Inflammatory macrophage treated with lipopolysaccharide for 4 hours (primary cell): Measurements from ENCODE around the gene PEX19.
"Not testable (repeated sequence)": the region's sequence is repeated elsewhere in the genome, so short reads cannot be mapped to it uniquely, and the experiment has no call there.

ENCODE experiments used
- DNase-seq: peaks from one replicate; pipeline ENCODE4 v3.0.0-alpha.2; 2020

PEX19 gene, protein sequence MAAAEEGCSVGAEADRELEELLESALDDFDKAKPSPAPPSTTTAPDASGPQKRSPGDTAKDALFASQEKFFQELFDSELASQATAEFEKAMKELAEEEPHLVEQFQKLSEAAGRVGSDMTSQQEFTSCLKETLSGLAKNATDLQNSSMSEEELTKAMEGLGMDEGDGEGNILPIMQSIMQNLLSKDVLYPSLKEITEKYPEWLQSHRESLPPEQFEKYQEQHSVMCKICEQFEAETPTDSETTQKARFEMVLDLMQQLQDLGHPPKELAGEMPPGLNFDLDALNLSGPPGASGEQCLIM

DNA sequence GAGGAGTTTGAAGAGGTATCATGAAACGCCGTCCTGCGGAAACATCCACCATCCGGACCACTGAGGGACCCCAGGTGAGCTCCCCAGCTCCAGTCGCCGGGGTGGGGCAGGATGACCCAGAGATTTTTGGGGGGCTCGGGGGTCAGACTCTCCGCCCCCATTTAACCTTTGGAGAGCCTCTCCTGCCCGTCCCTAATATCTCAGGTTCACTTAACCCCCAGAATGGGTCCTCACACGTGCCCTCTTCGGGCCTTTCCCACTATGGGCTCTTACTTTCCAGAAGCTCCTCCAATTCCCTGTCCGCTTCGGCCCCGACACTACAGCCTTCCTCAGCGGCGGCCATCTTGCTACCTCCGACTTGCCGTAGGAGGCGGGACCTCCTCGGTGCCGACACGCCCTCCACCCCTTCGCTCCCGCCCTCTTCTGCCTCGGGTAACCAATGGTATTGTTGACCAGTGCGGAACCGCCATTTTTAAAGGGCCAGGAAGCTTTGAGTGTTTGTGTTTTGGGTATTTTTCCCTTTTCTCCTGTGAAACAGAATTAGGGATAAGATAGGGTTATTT is at the start of gene PEX19:
PEX19 (minus strand) TSS at position 352 of the 563 bp plus-strand sequence; CDS start at position 343, 9 bp downstream.
- DNase-seq = peak; percentile 93

DNA sequence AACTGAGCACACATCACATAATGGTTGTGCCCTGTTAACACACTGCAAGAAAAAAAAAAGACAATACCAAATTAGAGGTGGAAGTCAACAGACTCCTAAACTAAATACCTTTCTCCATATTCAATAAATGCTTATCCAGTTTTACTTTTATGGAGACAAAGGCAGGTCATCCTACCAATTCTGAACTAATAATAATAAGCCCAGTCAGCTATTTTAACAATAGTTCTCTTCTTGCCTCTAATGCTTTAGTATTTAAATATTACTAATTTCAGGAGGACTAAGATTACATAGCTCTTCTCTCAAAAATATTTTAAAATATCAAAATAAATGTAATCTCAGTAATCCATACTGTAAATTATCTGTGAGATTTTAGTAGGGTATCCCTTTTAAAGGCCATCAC is 47.6 kb upstream of the PEX19 start:
- no peak for DNase-seq

DNA sequence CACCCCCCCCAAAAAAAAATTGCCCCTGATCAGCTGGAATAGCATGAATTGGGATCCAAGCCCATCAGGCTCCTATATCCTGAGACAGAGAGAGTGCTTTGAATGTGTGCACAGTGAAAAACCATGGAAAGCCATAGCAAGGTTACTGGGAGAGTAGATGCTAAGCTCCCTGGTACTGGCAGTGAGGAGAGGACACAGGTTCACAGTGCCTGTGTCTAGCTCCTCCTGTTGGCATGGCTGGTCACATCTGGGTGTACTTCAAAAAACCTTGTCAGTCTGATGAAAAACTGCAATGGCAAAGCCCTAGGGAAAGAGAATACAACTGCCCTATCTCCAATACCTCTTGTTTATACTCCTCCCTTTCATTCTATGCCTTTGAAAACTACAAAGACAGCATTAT is 45.2 kb upstream of the PEX19 start:
- no peak for DNase-seq

DNA sequence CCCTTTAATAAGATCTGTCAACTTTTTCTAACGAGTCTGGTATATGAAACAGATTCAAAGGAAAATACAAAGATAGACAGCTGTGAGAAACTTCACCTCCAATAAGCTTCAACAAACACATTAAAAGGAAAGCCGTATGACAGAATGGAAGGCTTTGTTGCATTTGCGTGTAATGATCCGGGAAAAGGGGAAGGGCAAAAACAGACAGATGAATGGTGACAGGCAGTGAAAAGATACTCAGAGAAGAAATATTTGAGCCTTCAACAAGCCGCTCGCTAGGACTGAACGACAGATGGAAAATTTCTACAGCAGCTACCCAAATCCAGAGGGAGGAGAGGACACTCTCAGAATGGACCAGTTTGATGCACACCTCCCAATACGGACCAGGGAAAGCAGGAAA is 43.3 kb upstream of the PEX19 start:
- no peak for DNase-seq

DNA sequence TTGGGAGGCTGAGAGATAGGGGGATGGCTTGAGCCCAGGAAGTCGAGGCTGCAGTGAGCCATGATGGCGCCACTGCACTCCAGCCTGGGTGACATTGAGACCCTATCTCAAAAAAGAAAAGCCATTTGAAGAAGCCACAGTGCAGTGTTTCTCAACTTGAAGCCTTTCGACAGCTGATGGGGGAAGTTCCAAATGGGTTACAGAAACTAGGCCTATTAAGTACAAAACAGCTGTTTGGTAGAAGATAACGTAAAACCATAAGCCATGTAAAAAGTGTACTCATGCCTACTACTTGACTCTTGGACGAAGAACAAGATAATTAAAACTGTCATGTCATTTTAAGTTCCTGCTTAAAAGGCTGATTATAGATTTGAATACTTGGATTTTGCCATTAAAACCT is 41.5 kb upstream of the PEX19 start:
- DNase-seq = no peak

DNA sequence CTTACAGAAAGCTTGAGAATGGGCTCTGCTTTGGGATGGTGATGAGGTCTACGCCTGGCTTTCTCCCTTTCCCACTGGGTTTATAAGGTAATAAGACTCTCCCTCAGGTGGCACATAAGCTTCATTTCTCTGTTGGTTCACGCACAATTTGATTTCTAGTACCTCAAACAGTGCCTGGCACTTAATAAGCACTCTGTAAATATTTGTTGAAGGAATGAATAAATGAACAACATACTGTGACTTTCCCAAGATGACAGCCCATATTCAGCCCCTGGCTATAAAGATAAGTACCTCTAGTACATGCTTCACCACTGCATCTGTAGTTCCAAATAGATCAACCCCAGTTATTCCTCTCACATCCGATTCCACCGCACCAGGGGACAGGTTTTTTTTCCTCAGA is 40.3 kb upstream of the PEX19 start:
- no peak for DNase-seq

DNA sequence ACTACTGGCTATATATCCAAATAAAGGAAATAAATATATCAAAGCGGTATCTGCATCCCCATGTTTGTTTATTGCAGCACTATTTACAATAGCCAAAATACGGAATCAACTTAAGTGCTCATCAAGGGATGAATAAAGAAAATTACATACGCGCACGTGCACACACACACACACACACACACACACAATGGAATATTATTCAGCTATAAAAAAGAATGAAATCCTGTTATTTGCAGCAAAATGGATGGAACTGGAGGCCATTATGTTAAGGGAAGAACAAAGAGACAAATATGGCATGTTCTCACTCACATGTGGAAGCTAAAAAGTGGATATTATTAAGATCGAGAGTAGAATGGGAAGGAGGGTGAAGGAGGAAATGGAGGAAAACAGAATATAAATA is 37.9 kb upstream of the PEX19 start:
- DNase-seq = no peak

DNA sequence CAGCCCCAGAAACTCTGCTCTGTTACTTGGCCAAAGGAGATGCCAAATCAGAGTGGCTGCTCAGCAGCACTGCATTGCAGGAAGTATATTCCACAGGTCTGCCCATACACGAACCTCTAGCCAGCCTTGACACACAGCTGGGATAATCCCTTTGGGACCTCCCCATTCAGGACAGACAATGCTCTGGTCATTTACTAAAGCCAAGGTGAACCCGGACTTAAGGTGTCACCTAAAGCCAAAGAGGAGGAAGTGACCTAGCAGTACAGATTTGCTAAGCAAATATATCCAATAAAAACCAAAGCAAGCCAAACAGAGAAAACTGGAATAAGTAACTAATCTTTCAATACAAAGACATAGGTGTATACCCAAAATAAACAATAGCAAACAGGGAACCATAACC is 30.4 kb upstream of the PEX19 start:
- no peak for DNase-seq

DNA sequence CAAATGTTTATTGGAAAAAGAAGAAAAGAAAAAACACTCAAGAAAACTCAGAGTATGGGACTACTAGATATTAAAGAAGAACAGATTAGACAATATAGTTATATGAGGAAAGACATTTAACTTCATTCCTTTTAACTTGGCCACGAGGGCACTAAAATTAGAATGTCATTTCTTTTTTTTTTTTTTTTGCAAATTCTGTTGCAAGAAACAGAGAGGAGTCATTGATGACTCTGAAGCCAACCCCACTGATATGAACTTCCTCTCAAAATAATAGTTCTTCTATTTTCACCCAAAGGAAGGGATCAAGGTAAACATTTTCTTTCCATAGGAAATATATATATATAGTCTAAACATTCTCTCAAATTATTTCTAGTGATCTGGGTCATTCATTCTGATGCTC is 24.6 kb upstream of the PEX19 start:
- peak; percentile 68 for DNase-seq

DNA sequence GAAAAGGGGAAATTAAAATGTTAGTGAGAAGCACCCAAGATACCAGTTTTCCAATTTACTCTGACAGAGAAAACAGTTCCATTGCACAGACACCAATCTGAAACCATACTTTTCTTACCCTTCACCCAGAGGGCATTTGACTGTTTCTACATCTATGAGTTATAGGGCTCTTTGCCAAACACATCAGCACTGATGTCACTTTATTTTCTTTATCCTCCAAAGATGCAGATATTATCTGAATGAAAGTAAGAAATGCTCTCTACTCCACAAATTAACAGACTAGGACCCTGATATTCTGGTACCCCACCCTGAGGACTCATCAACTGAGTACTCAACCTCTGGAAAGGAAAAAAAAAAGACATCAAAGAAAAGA is 24.2 kb upstream of the PEX19 start:
- DNase-seq = peak; percentile 46

DNA sequence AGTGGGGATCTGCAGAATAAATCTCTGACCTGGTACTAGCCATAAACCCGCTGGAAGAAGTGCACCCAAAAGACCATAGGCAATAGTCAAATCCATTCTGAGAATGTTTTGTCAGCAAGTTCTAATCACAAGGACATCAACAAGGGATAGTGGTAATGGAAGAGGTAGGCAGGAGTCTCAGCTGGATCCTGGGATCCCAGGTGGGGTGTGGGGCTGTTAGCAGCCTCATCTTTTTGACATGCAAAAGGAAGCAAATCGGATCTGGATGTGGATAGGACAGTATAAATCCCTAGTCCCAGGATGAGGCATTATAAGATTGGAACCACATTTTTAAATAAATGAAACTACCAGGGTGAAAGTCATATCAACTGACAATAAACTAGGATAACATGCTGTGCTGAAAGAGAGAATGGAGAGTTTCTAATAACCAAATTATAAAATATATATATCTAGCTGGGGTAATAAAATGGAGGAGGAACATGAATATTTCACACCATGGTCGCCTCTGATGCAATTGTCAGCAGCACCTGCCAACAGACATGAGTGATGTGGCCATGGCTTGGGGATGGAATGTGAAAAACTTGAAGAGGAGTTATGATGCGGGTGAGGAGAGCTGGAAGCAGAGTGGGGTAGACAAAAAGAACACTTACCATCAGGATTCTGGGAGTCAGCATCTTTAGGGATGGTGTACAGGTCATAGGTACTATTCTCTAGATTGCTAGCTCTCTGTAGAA is 23.7 kb upstream of the PEX19 start:
- no peak for DNase-seq

DNA sequence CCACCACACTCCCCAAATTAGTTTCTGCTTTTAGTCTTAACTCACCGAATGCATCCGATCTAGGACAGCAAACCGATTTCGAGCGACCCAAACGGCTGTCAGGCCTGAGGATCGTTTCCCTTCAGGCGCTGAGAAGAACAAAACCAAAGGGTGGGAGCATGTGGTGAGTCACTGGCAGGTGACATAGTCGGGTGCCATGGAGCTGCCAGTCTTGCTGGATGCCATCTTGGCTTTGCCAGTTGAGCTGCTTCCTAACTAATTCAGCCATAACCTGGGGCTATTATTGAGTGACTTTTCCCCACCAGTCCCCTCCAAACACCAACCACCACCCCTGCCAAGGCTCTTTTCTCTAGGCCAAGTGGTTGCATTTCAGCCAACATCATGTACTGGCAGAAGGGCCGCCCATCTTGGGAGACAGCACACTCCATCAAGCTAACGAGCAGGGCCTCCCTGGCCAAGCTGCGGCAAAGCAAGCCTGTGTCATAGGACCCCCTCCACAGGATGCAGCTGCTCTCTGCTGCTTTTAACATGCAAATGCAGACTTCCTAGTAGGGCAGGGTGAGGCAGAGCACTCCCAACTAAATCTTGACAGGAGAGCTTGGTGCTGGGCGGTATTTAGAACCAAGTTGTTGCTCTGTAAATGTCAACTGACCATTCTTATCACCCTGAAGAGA is 22.3 kb upstream of the PEX19 start:
- no peak for DNase-seq

DNA sequence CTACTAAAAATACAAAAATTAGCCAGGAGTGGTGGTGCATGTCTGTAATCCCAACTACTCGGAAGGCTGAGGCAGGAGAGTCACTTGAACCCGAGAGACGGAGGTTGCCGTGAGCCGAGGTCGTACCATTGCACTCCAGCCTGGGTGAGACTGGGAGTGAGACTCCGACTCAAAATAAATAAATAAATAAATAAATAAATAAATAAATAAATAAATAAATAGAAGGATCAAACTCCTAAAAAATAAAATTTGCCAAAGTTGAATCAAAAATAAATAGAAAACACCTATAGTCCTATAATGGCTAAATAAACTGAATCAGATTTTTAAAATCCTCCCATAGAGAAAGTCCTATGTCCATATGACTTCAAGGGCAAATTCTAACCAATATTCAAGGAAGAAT is 15.2 kb upstream of the PEX19 start:
- DNase-seq = no peak

DNA sequence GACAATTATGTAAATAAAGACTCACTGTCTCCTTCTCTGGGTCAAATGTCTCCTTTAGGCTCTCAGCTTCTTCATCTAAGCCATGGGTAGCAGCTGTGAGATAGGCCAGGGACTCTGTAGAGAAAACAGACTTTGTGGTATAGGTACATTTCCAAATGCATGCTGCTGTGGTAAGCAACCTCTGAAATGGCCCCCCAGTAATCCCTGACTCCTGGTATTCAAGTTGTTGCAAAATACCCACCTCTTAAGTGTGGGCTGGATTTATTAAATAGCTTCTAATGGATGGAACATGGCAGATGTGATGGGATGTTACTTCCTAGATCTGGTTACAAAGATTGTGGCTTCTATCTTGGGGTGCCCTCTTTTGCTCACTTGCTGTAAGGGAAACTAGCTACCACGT is 11.1 kb upstream of the PEX19 start:
- no peak for DNase-seq

DNA sequence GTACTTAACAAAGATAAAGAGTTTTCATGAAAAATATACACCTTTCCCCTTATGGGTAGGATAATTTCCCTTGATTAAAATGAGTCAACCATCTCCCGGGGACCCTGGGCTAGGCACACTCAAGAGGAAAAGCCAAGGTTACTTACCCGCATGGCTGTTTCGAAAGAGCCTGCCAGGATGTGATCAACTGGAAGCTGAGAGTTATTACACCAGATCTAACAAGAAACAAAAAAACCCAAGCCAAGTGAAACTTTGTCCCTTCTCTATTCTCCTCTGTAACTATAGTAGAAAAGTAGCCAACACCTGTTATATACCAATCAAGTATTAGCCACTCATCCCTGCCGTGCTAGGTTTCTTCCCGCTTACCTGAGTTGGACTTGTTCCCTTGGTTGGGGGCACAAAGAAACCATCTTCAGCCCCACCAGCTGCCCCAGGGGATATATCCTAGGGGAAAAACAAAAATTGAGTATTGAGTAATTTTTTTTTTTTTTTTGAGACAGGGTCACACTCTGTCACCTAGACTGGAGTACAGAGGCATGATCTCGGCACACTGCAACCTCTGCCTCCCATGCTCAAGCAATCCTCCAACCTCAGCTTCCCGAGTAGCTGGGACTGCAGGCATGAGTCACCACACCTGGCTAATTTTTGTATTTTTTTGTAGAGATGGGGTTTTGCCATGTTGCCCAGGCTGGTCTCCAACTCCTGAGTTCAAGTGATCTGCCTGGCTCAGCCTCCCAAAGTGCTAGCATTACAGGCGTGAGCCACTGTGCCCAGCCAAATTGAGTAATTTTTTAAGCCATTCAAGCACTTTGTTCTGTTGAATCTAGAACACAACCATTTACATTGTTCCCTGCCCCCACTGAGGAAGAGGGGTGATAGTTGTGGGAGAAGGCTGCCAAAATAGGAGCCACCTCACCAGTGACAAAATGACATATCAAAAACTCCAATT is 8.4 kb upstream of the PEX19 start:
- peak; percentile 46 for DNase-seq

DNA sequence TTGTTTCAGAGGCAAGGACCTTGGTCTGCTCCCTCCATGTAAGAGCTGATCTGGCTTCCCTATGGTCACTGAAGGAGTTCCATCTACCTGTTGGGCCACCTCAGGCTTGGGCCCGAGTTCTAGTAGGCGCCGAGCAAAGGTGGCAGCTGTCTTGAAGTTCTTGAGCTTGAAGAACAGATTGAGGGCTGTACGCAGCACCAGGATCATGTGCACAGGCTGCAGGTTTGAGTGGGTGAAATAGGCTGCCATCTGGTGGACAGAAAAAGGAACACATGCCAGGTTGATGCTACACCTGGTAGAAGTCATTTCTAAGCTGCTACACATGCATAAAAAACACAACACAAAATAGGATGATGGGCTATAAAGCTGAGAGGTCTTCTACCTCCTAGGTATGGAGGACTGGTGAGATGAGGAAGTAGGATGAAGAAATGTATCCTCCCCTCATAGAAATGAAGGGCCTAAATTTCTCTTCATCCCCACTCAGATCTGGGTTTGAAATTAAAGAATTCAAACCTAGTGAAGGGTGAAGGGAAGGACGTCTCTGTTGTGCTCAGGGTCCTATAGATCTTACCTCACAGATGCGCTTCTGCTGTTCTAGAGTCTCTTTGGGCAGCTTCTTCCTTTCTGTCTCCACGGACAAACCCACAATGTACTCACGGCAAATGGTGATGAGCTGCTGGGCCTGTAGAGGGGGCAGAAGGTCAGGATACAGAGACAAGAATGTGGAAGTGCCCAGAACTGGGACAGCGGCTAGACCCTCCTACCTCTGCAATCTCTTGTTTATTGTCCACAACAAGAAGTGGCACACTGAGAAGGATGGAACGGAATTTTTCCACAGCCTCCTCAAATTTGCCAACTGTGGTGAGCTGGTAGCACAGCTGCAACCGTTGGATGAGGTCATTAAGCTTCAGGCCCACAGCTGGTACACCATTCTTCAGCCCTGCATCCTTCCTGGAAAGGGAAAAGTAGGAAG is 6.6 kb upstream of the PEX19 start:
- peak; percentile 44 for DNase-seq

DNA sequence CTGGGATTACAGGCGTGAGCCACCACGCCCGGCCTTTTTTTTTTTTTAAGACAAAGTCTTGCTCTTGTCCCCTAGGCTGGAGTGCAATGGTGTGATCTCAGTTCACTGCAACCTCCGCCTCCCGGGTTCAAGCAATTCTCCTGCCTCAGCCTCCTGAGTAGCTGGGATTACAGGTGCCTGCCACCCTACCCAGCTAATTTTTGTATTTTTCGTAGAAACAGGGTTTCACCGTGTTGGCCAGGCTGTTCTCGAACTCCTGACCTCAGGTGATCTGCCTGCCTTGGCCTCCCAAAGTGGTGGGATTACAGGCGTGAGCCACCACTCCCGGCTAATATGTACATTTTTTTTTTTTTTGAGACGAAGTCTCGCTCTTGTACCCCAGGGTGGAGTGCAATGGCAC is 2.8 kb upstream of the PEX19 start:
- not testable (repeated sequence) for DNase-seq

DNA sequence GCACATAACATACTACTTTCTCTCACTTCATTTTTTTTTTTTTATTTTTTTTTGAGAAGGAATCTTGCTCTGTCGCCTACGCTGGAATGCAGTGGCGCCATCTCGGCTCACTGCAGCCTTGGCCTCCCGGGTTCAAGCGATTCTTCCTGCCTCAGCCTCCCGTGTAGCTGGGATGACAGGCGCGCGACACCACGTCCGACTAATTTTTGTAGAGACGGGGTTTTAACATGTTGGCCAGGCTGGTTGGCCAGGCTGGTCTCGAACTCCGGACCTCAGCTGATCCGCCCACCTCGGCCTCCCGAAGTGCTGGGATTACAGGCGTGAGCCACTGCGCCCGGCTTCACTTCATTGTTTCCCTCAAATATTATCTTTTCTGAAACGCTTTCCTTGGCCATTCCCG is 573 bp upstream of the PEX19 start:
- no peak for DNase-seq

DNA sequence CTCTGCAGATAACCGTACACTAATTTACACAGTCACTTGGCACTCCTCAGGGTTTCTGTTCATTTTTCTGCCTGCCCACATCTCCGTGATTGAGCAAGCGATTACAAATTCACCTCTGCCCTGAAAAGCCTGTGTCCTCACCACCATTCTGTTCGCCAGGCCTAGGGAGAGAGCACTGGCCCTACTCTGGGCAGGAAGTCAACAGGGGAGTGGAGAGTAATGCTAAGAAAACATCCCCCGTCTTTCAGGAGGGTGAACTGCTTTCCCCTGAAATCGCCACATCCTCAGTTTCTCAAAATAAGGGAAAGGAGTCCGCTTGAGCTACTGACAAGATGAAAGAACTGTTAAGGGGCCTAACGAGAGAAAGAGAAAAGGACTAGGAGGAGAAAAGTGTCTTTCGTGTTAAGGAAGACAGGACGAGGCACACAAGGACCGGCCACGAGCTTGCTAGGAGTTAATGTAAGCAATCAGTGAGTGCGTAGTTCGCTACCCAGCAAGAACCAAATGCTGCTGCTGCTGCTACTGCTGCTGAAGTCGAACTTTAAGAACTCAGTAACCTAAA is 632 bp downstream of the PEX19 start:
- peak; percentile 90 for DNase-seq

DNA sequence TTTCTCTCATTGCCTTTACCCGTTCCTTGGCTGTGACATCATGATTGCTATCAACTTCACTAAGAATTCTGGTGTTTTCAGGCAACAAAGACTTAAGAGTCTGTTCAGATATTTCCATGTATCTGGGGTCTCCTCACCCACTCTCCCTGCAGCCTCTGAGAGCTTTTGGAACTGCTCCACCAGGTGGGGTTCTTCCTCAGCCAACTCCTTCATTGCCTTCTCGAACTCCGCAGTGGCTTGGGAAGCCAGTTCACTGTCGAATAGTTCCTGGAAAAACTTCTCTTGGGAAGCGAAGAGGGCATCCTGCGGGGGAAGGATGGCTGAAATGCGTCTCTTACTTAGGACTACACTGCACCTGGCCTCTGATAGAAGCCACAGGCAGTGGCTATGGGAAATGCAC is 2.1 kb downstream of the PEX19 start:
- DNase-seq = no peak

DNA sequence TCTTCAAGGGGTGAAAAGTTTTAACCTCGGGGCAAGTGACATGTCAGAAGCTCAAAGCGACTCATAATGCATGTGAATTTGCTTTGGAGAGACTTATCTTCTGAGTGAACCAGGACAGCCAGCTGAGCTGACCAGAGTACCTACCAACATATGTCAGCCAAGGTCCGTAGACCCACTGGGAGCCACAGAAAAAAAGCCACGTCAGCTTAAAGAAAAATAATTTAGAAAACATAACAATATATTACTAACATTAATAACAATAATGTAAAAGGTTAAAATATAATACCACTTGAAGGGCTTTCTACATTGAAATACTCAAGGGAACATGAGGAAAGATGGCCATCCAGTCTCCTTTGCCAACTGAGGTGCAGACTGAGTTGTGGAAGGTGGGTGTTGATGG is 6.9 kb downstream of the PEX19 start:
- no peak for DNase-seq
